Esophagus squamous epithelium (tissue), 4 donors: Measurements from ENCODE around the gene PCBP4.

Source experiments
- CTCF ChIP-seq, 6 experiments: fragments of 450-650 bp in 4 of 6; fragments of 200-600 bp in 2 of 6; sonication (generic) in 2 of 6; IDR thresholded peaks; one replicate each; pipeline ENCODE4 v1.5.1; 2016 to 2019; ENCODE audit warnings: antibody characterized with exemption in 6 of 6, mild to moderate bottlenecking in 4 of 6, moderate library complexity in 4 of 6
- POLR2A ChIP-seq, 4 donors: fragments of 450-650 bp; IDR thresholded peaks; one replicate each; pipeline ENCODE4 v1.6.1; 2017; ENCODE audit warnings: antibody characterized with exemption in 4 of 4, mild to moderate bottlenecking in 4 of 4, moderate library complexity in 3 of 4

- TF ChIP-seq CTCF (IDR thresholded peaks at IDR 0.05) (peak in 4 of 6 experiments; percentile 22 to 78 (median 42)), POLR2A (IDR thresholded peaks at IDR 0.05) (peak in 2 of 4 donors; percentile 26 to 72)
Observed at GRCh38 chr3:51995346-51996163, 28.3 kb upstream of the PCBP4 start, which contains the start of gene RPL29.
